Upper lobe of left lung (tissue), 4 donors: ENCODE measurements around the gene UBC.

Experiments used
- CTCF ChIP-seq, 6 experiments: fragments of 450-650 bp in 4 of 6; fragments of 200-600 bp in 2 of 6; sonication (generic) in 2 of 6; IDR thresholded peaks; one replicate each; pipeline ENCODE4 v1.5.1; 2016 to 2019; ENCODE audit warnings: antibody characterized with exemption in 6 of 6
- EP300 ChIP-seq, 4 donors: sonication (generic); formaldehyde crosslinking; IDR thresholded peaks; one replicate each; pipeline ENCODE4 v1.5.1; 2017; ENCODE audit warnings: antibody characterized with exemption in 4 of 4, control low read depth in 2 of 4
- POLR2A ChIP-seq, 4 donors: fragments of 450-650 bp; IDR thresholded peaks; one replicate each; pipeline ENCODE4 v1.5.1; 2016 to 2017; ENCODE audit warnings: antibody characterized with exemption in 4 of 4, mild to moderate bottlenecking in 2 of 4
- POLR2AphosphoS5 ChIP-seq, 2 donors: sonication (generic); formaldehyde crosslinking; IDR thresholded peaks; one replicate each; pipeline ENCODE4 v1.5.1; 2017; ENCODE audit warnings: antibody characterized with exemption in 2 of 2

- TF ChIP-seq POLR2A (IDR thresholded peaks at IDR 0.05) (no peak), CTCF (IDR thresholded peaks at IDR 0.05) (no peak), POLR2AphosphoS5 (IDR thresholded peaks at IDR 0.05) (no peak), EP300 (IDR thresholded peaks at IDR 0.05) (no peak)
Observed at GRCh38 chr12:124963211-124963610, 48.8 kb upstream of the UBC start.
